ENCODE results near the gene CNTNAP2. TPM values are rescaled to one million over a fixed set of nuclear protein-coding genes. Genes with fewer than 3 reads are reported as not detected.

The CNTNAP2 gene
- total RNA-seq, 2 experiments from 2014 or later: 0.14 TPM; not detected in 1

DNA sequence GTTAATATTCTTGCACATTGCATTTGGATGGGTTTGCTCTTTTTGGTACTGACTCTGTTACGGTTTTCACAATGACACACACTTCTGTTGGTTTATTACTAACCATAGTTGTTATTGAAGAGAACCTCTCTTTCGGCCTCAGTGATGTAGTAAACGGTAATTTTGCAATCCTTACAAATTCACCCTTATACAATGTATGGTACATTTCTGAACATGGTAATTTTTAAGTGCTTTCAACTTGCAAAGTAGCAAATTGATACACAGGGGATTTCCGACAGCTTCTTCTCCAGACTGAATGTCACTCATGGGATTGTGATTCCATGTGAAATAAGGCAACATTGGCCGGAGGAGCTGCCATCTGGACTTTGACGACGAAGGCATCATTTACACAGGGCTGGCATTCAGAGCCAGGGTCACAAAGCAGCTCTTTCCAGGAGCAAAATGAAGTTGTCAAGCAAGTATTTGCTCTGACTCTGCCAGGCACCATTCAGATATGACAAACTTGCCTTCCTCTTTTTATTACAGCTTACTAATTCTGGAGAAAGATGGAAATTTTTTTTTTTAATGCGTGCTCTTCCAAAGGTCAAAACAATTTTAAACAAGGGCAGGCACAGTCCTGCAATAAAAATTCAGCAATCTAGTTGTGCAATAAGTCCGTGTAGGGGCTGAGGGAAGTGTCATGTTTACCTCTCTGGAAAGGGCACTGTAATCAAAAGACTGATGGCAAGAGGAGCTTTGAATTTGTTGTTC is 1762.5 kb downstream of the CNTNAP2 start:
- no peak for DNase-seq
- Mint-ChIP-seq H3K9me3 (no peaks in the 10 kb centered on the region), H3K4me3 (no peak overlapping the region), H3K27ac (no peak overlapping the region), H3K36me3 (ENCODE audit: low read depth) (no peaks in the 10 kb centered on the region), H3K4me1 (ENCODE audit: low read depth) (no peaks in the 10 kb centered on the region), H3K27me3 (ENCODE audit: low read depth) (no peaks in the 10 kb centered on the region)
- intact Hi-C loops (cut with micrococcal nuclease): no loop called here
- CTCF ChIA-PET: no interaction called here

DNA sequence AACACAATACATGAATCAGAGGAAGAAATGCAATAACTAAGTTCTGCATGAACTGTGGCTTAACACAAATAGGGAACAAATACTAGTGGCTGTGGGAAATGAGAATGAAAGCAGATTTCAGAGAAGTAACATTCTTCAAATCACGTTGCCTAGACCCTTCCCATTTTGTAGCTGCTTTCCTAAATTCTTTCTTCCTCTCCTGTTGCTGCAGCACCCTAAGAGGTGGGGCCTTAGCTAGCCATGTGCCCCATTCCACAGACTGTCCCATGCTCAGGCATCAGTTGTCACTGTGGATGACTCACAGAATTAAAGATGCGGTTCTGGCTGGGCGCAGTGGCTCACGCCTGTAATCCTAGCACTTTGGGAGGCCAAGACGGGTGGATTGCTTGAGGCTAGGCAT is 1769.3 kb downstream of the CNTNAP2 start:
- Mint-ChIP-seq H3K4me3 (no peak overlapping the region), H3K27me3 (ENCODE audit: low read depth) (no peaks in the 10 kb centered on the region), H3K9me3 (no peaks in the 10 kb centered on the region), H3K36me3 (ENCODE audit: low read depth) (no peaks in the 10 kb centered on the region), H3K4me1 (ENCODE audit: low read depth) (no peaks in the 10 kb centered on the region), H3K27ac (no peak overlapping the region)
- DNase-seq: no peak
- intact Hi-C loops (cut with micrococcal nuclease): no loop called here
- CTCF ChIA-PET: no interaction called here

DNA sequence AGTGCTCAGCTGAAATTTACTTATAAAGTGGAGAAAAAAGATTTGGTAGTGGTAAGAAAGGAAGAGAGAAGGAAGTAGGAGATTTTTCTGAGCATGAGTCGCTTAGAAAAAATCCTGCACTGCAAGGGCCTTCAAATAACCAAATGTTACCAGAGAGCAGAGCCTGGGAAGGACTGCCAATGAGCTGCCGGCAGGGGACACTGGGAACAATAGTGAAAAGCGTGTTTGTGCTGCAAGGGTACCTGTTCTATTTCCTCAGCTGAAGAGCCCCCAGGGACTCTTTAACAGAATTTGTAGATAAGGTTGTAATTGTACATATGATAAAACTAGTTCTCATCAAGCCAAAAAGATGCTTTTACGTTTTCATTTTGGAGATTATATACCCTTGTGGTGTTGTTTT is 1777.7 kb downstream of the CNTNAP2 start:
- Mint-ChIP-seq H3K4me1 (ENCODE audit: low read depth) (no peaks in the 10 kb centered on the region), H3K36me3 (ENCODE audit: low read depth) (no peaks in the 10 kb centered on the region), H3K27me3 (ENCODE audit: low read depth) (no peaks in the 10 kb centered on the region), H3K4me3 (no peak overlapping the region), H3K9me3 (no peaks in the 10 kb centered on the region), H3K27ac (no peak overlapping the region)
- intact Hi-C loops (cut with micrococcal nuclease): no loop called here
- DNase-seq: no peak
- CTCF ChIA-PET: no interaction called here

DNA sequence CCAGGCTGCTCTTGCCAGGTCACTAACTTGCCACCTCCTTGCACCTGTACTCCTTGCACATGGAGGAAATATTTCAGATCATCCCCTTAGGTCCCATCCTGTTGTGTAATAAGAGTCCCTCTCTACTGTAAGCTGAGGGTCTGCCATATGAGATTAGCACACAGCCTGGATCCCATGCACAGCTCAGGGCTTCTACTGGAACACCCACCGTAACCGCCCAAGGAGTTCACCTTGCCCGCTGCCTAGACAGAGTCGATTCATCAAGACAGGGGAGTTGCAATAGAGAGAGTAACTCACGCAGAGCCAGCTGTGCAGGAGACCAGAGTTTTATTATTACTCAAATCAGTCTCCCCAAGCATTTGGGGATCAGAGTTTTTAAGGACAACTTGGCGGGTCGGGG is 1779.5 kb downstream of the CNTNAP2 start:
- Mint-ChIP-seq H3K4me3 (no peak overlapping the region), H3K4me1 (ENCODE audit: low read depth) (no peaks in the 10 kb centered on the region), H3K36me3 (ENCODE audit: low read depth) (no peaks in the 10 kb centered on the region), H3K27ac (no peak overlapping the region), H3K27me3 (ENCODE audit: low read depth) (no peaks in the 10 kb centered on the region), H3K9me3 (no peaks in the 10 kb centered on the region)
- no peak for DNase-seq
- intact Hi-C loops (cut with micrococcal nuclease): no loop called here
- CTCF ChIA-PET: no interaction called here

DNA sequence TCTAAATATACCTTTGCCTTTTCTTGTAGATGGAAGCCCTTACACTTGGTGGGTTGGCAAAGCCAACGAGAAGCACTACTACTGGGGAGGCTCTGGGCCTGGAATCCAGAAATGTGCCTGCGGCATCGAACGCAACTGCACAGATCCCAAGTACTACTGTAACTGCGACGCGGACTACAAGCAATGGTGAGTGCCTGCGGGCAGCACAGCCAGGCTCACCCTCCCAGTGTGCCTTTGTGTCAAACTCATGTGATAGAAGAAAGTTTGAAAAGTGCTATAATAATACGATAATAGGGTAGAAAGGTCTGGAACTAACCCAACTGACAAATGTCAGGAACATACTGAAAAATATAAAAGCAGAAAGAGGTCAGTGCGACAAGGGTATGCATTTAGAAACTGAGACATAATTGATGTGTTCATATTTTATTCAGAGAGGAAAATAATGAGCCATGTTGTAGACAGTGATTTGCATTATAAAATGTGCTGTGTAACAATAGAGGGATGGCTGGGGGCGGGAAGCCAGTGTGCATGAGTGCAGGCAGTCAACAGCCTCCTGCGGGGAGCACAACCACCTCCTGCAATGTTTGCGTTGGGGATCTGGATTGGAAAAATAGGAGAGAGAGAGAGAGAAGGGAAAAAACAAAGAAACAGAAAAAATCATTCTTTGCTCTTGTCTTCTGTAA is 1787.1 kb downstream of the CNTNAP2 start:
- H3K36me3 Mint-ChIP-seq (ENCODE audit: low read depth): no peaks in the 10 kb centered on the region
- DNase-seq: no peak
- no peak overlapping the region for H3K27ac Mint-ChIP-seq
- intact Hi-C loops (cut with micrococcal nuclease): no loop called here
- H3K27me3 Mint-ChIP-seq (ENCODE audit: low read depth): no peaks in the 10 kb centered on the region
- H3K9me3 Mint-ChIP-seq: no peaks in the 10 kb centered on the region
- CTCF ChIA-PET: no interaction called here
- H3K4me1 Mint-ChIP-seq (ENCODE audit: low read depth): no peaks in the 10 kb centered on the region
- H3K4me3 Mint-ChIP-seq: no peak overlapping the region

DNA sequence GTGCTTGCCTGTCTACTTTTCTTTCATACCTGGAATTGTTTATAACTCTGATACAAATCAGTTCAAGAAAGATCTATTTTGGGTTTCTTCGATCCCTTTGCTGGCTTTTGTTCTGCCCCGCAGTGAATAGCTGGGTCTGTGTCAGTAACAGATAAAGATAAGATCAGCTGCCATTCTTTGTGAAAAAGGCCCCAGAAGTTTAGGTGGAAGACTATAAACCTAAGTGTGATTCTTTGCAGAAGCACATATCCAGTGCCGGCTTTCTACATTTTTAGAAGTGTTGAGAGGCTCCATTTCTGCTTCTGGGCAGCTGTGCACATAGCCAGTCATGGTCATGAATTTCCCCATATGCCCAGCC is 1787.6 kb downstream of the CNTNAP2 start:
- Mint-ChIP-seq H3K27ac (no peak overlapping the region), H3K9me3 (no peaks in the 10 kb centered on the region), H3K36me3 (ENCODE audit: low read depth) (no peaks in the 10 kb centered on the region), H3K4me1 (ENCODE audit: low read depth) (no peaks in the 10 kb centered on the region), H3K4me3 (no peak overlapping the region), H3K27me3 (ENCODE audit: low read depth) (no peaks in the 10 kb centered on the region)
- CTCF ChIA-PET: no interaction called here
- DNase-seq: no peak
- intact Hi-C loops (cut with micrococcal nuclease): no loop called here

DNA sequence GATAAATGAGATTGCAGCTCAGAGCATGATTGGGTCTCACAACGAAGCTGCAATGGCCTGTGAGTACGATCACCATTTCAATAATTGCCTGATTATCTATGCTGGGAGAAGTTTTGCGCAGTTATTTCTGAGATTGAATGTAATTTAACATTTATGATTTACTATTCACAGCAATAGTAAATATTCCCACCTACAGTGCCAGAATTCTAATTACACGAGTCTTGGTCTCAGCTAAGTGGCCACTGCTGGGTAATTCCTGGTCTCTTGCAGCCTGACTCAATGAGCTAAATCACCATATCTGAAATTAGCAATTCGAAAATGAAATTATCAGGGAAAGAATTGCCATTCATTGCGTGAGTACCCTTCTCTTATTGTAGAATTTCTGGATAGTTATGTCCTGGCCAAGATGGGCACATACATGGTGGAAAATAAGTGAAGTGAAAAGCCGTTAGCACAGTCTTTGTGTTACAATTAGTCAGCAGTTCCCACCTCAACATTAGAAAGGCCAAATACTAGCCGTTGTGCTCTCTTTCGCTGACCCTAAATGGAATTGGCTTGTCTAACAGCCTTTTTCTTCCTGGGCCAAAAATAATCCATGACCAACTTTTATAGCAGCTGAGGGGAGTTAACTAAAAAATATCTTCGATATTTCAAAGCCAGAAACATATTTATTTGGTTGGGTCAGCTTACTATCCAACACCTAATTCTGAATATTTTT is 1793.0 kb downstream of the CNTNAP2 start:
- no peak overlapping the region for H3K27ac Mint-ChIP-seq
- H3K4me3 Mint-ChIP-seq: no peak overlapping the region
- H3K9me3 Mint-ChIP-seq: no peaks in the 10 kb centered on the region
- no peak for DNase-seq
- no peaks in the 10 kb centered on the region for H3K36me3 Mint-ChIP-seq (ENCODE audit: low read depth)
- H3K4me1 Mint-ChIP-seq (ENCODE audit: low read depth): no peaks in the 10 kb centered on the region
- intact Hi-C loops (cut with micrococcal nuclease): no loop called here
- CTCF ChIA-PET: no interaction called here
- H3K27me3 Mint-ChIP-seq (ENCODE audit: low read depth): no peaks in the 10 kb centered on the region

DNA sequence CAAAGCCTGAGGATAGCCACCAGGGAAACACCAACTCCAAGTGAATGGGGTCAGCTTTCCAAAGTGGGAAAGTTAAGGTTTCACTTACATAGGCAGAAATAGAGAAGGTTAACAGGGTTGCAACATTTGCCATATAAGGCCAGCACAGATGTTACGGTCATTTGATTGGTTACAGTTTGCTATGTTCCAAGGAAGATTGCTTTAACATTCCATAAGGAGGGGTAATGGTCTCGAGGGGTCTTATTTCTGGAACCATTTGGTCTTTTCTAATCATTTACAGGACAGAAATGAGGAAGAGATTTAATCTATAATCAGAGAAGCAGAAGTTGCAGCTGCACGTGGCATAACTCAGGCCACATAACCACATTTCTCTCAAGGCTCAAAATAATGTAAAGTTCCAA is 1794.6 kb downstream of the CNTNAP2 start:
- no peaks in the 10 kb centered on the region for H3K9me3 Mint-ChIP-seq
- DNase-seq: no peak
- CTCF ChIA-PET: no interaction called here
- no peak overlapping the region for H3K27ac Mint-ChIP-seq
- H3K36me3 Mint-ChIP-seq (ENCODE audit: low read depth): no peaks in the 10 kb centered on the region
- no peak overlapping the region for H3K4me3 Mint-ChIP-seq
- H3K27me3 Mint-ChIP-seq (ENCODE audit: low read depth): no peaks in the 10 kb centered on the region
- intact Hi-C loops (cut with micrococcal nuclease): no loop called here
- H3K4me1 Mint-ChIP-seq (ENCODE audit: low read depth): no peaks in the 10 kb centered on the region

DNA sequence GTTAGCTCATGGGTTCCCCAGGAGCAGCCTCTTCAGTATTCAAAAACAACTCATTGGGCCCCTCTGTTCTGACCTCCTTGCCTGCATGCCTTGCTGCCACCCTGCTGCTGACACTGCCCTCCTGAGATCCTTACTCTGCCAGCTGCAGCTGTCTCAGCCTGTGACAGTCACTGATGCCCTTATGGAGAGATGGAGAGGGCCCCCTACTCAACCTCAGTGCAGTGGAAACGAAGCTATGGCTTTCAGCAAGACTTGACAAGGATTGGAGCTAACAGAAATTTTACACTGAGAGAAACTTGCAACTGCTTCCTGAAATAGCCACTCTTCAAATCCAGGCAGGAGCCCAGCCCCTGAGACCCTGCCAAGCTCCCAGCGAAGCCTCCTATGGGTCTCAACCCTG is 1795.7 kb downstream of the CNTNAP2 start:
- no peak for DNase-seq
- Mint-ChIP-seq H3K4me1 (ENCODE audit: low read depth) (no peaks in the 10 kb centered on the region), H3K9me3 (no peaks in the 10 kb centered on the region), H3K36me3 (ENCODE audit: low read depth) (no peaks in the 10 kb centered on the region), H3K27ac (no peak overlapping the region), H3K4me3 (no peak overlapping the region), H3K27me3 (ENCODE audit: low read depth) (no peaks in the 10 kb centered on the region)
- intact Hi-C loops (cut with micrococcal nuclease): no loop called here
- CTCF ChIA-PET: no interaction called here

DNA sequence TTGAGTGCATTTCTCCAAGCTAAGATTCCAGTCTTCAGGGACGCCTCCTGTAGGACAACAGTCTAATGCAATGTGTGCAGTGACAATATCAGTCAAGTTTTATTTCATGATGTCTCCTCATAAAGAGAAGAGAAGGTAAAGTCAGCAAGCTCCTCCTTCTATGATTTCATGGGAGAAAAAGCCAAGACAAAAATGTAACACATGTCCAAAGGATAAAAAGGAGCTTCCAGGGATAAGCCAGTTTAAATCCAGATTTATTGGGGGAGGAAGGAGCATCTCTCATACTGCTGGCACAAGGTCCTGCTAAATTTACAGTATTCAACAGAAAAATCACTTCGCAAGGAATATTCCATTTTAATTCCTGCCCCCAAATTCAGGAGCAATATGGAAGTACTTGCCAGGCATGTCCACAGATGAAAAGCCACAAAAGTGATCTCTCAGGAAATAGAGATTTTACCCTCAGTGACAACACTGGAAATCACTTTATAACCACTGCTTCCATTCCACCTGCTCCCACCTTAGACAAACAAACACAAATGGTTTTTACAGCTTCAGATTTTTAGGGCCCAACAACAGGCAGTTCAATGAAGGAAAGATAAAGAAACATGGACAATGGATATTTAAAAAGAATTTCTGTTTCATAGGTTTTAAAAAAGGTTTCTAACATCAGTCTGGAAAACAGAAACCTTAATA is 1796.5 kb downstream of the CNTNAP2 start:
- no peak overlapping the region for H3K27ac Mint-ChIP-seq
- CTCF ChIA-PET: no interaction called here
- no peak for DNase-seq

DNA sequence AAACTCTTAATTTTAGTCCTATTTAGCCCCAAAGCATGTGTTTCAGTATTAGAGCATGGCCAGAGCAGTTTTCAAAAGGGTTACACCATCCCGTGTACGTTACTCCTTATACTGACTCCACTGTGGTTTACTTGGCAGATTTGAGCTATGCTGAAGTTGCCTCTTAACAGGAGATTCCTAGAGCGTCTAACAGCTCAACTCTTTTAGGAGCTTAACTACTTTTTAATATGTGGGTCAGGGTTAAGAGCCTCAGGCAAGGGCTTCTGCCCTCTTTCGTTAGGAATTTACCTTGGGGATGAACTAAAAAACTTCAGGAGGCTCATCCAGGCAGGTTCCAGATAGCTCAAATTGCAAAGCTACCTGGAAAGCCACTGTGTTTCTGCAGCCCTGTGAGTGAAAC is 1799.2 kb downstream of the CNTNAP2 start:
- no peaks in the 10 kb centered on the region for H3K4me1 Mint-ChIP-seq (ENCODE audit: low read depth)
- CTCF ChIA-PET: interaction anchor here (0.6 kb wide), 1 partner anchor 115 kb away, joined by 3 read pairs; no protein-coding TSS in a partner anchor
- no peak overlapping the region for H3K4me3 Mint-ChIP-seq
- no peaks in the 10 kb centered on the region for H3K27me3 Mint-ChIP-seq (ENCODE audit: low read depth)
- no peaks in the 10 kb centered on the region for H3K9me3 Mint-ChIP-seq
- no peak overlapping the region for H3K27ac Mint-ChIP-seq
- no peak for DNase-seq
- intact Hi-C loops (cut with micrococcal nuclease): no loop called here
- H3K36me3 Mint-ChIP-seq (ENCODE audit: low read depth): no peaks in the 10 kb centered on the region

More for the DNA sequence above, 1796.5 kb downstream of the CNTNAP2 start:
- no peaks in the 10 kb centered on the region for H3K9me3 Mint-ChIP-seq
- H3K4me1 Mint-ChIP-seq (ENCODE audit: low read depth): no peaks in the 10 kb centered on the region
- intact Hi-C loops (cut with micrococcal nuclease): no loop called here
- no peaks in the 10 kb centered on the region for H3K27me3 Mint-ChIP-seq (ENCODE audit: low read depth)
- H3K4me3 Mint-ChIP-seq: no peak overlapping the region
- no peaks in the 10 kb centered on the region for H3K36me3 Mint-ChIP-seq (ENCODE audit: low read depth)

DNA sequence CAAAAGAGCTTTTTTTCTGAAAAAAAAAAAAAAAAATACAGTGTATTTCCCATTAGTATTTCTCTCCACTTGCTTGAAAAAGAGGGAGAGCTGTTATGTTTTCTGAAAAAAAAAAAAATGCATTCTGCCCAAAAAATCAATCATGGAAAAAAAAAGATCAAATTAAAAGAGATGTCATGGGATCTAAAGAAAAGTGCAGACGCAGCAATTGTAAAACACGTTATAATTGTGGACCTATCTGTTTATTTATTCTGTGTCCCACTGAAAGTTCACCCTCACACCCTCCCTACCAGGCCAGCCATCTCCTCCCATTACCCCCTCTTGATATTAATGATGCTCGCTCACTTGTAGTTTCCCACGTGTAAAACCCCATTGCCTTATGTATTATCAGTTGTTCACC is 1800.0 kb downstream of the CNTNAP2 start:
- Mint-ChIP-seq H3K36me3 (ENCODE audit: low read depth) (no peaks in the 10 kb centered on the region), H3K9me3 (no peaks in the 10 kb centered on the region), H3K27me3 (ENCODE audit: low read depth) (no peaks in the 10 kb centered on the region), H3K4me1 (ENCODE audit: low read depth) (no peaks in the 10 kb centered on the region), H3K27ac (no peak overlapping the region), H3K4me3 (no peak overlapping the region)
- CTCF ChIA-PET: no interaction called here
- intact Hi-C loops (cut with micrococcal nuclease): no loop called here
- DNase-seq: no peak
